ENCODE data around the gene ATOSB. TPM values are rescaled to one million over a fixed set of nuclear protein-coding genes. Genes with fewer than 3 reads are reported as not detected.

Gene ATOSB
- polyA plus RNA-seq, 1 donor (not counting 4 experiments of a cell fraction or from before 2014, with no cell fraction given), result 32.7 TPM

DNA sequence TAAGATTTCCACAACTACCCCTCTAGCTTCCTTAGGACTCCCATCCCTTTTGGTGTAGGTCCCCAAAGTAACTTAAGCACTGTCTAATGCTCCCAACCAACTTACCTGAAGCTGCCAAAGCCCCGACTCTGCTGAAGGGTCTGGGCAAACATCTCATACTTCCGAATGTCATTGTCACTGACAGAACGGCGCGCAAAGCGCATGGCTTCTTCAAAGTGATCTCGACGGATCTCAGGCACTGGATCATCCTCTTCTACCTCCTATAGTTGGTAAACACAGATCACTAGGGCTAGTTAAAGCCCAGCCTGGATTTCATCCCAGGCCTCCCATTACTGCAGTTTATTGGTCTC is 58.4 kb downstream of the ATOSB start:
- Histone ChIP-seq H3K9me1 (ENCODE audit: control insufficient read depth, extremely low read depth, insufficient read depth, low read length) (no peaks in the 10 kb centered on the region), H3K9ac (ENCODE audit: control insufficient read depth, extremely low read depth, insufficient read depth, low read length) (no peak overlapping the region), H3K27ac (ENCODE audit: control insufficient read depth, insufficient read depth, low read length) (no peak overlapping the region), H3K27me3 (ENCODE audit: control insufficient read depth, extremely low read depth, insufficient read depth, low read length) (no peaks in the 10 kb centered on the region), H3K4me1 (ENCODE audit: control insufficient read depth, extremely low read depth, insufficient read depth, low read length) (no peaks in the 10 kb centered on the region), H3K4me2 (ENCODE audit: control insufficient read depth, extremely low read depth, insufficient read depth, low read depth, low read length) (no peak overlapping the region), H3K79me2 (ENCODE audit: control insufficient read depth, insufficient read depth, low read length) (peaks cover 5% of the 10 kb centered on the region), H4K20me1 (ENCODE audit: control insufficient read depth, extremely low read depth, insufficient read depth, low read length) (peaks cover 3% of the 10 kb centered on the region), H2AFZ (ENCODE audit: control insufficient read depth, low read length) (no peak overlapping the region), H3K9me3 (ENCODE audit: control insufficient read depth, low read depth, low read length) (no peaks in the 10 kb centered on the region), H3K4me3 (ENCODE audit: control insufficient read depth in 2 of 3, extremely low read depth in 1 of 3, insufficient read depth in 2 of 3, low read depth in 1 of 3, low read length in 3 of 3) (no peak overlapping the region), H3K36me3 (ENCODE audit: control insufficient read depth in 2 of 2, extremely low read depth in 1 of 2, insufficient read depth in 2 of 2, low read length in 2 of 2) (peaks cover 50 to 53% of the 10 kb centered on the region in 2 experiments)
- DNase-seq (ENCODE audit: low read depth, low spot score), result no peak
- TF ChIP-seq, protein P1, sequence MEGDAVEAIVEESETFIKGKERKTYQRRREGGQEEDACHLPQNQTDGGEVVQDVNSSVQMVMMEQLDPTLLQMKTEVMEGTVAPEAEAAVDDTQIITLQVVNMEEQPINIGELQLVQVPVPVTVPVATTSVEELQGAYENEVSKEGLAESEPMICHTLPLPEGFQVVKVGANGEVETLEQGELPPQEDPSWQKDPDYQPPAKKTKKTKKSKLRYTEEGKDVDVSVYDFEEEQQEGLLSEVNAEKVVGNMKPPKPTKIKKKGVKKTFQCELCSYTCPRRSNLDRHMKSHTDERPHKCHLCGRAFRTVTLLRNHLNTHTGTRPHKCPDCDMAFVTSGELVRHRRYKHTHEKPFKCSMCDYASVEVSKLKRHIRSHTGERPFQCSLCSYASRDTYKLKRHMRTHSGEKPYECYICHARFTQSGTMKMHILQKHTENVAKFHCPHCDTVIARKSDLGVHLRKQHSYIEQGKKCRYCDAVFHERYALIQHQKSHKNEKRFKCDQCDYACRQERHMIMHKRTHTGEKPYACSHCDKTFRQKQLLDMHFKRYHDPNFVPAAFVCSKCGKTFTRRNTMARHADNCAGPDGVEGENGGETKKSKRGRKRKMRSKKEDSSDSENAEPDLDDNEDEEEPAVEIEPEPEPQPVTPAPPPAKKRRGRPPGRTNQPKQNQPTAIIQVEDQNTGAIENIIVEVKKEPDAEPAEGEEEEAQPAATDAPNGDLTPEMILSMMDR (optimal IDR thresholded peaks at IDR 0.05 in 1 of 3, IDR thresholded peaks at IDR 0.05 in 1 of 3, conservative IDR thresholded peaks at IDR 0.05 in 1 of 3; ENCODE audit: extremely low read depth in 1 of 3, insufficient read depth in 2 of 3, low read length in 3 of 3), result no peak
- no peak for TF ChIP-seq EZH2 (IDR thresholded peaks at IDR 0.05; ENCODE audit: low read length)
- dilution Hi-C loops (cut with MboI; ENCODE audit: extremely low pct_ligation_motif_present, low sequenced_read_pairs), result no loop called here
- no peak for FAIRE-seq

GRCh38 chr9:35056571-35057270 is 58.9 kb downstream of the ATOSB start:
- Histone ChIP-seq H3K9ac (ENCODE audit: control insufficient read depth, extremely low read depth, insufficient read depth, low read length) (no peak overlapping the region), H3K4me2 (ENCODE audit: control insufficient read depth, extremely low read depth, insufficient read depth, low read depth, low read length) (no peak overlapping the region), H3K9me3 (ENCODE audit: control insufficient read depth, low read depth, low read length) (no peaks in the 10 kb centered on the region), H4K20me1 (ENCODE audit: control insufficient read depth, extremely low read depth, insufficient read depth, low read length) (peaks cover 3% of the 10 kb centered on the region), H2AFZ (ENCODE audit: control insufficient read depth, low read length) (no peak overlapping the region), H3K27ac (ENCODE audit: control insufficient read depth, insufficient read depth, low read length) (no peak overlapping the region), H3K36me3 (ENCODE audit: control insufficient read depth in 2 of 2, extremely low read depth in 1 of 2, insufficient read depth in 2 of 2, low read length in 2 of 2) (peaks cover 46 to 50% of the 10 kb centered on the region in 2 experiments), H3K79me2 (ENCODE audit: control insufficient read depth, insufficient read depth, low read length) (peaks cover 5% of the 10 kb centered on the region), H3K4me1 (ENCODE audit: control insufficient read depth, extremely low read depth, insufficient read depth, low read length) (no peaks in the 10 kb centered on the region), H3K4me3 (ENCODE audit: control insufficient read depth in 2 of 3, extremely low read depth in 1 of 3, insufficient read depth in 2 of 3, low read depth in 1 of 3, low read length in 3 of 3) (no peak overlapping the region), H3K9me1 (ENCODE audit: control insufficient read depth, extremely low read depth, insufficient read depth, low read length) (no peaks in the 10 kb centered on the region), H3K27me3 (ENCODE audit: control insufficient read depth, extremely low read depth, insufficient read depth, low read length) (no peaks in the 10 kb centered on the region)
- TF ChIP-seq EZH2 (IDR thresholded peaks at IDR 0.05; ENCODE audit: low read length), result no peak
- TF ChIP-seq, protein P1 (optimal IDR thresholded peaks at IDR 0.05 in 1 of 3, IDR thresholded peaks at IDR 0.05 in 1 of 3, conservative IDR thresholded peaks at IDR 0.05 in 1 of 3; ENCODE audit: extremely low read depth in 1 of 3, insufficient read depth in 2 of 3, low read length in 3 of 3), result no peak
- FAIRE-seq (no peak), DNase-seq (ENCODE audit: low read depth, low spot score) (no peak)
- dilution Hi-C loops (cut with MboI; ENCODE audit: extremely low pct_ligation_motif_present, low sequenced_read_pairs), result no loop called here

Data from keratinocyte (primary cell).